Gastrocnemius medialis (tissue), 4 donors: ENCODE data around the gene BORCS6. TPM values are rescaled to one million over a fixed set of nuclear protein-coding genes. Genes with fewer than 3 reads are reported as not detected.

Experiments
- ATAC-seq, 2 donors: fragments of 150-250 bp; one replicate each; pipeline ENCODE4 v1.9.1; 2016
- DNase-seq, 2 donors: peaks; one replicate each; pipeline ENCODE4 v3.0.0-alpha.2; 2019
- H3K27ac ChIP-seq, 4 donors: fragments of 200-600 bp; sonication (generic); 1 replicate in 1 of 4; 2 replicates in 3 of 4; pipeline ENCODE4 v1.5.1; 2016 to 2018; ENCODE audit warnings: mild to moderate bottlenecking in 2 of 4, moderate library complexity in 1 of 4
- H3K27me3 ChIP-seq, 3 donors: fragments of 200-600 bp; sonication (generic) in 2 of 3; 1 replicate in 1 of 3; 2 replicates in 2 of 3; pipeline versions ENCODE4 v1.5.1 to v1.6.0; 2016 to 2019; ENCODE audit warnings: mild to moderate bottlenecking in 1 of 3, moderate library complexity in 1 of 3
- H3K36me3 ChIP-seq, 2 donors: fragments of 200-600 bp; sonication (generic) in 1 of 2; one replicate each; pipeline ENCODE4 v1.5.1; 2017 to 2018
- H3K4me1 ChIP-seq, 2 donors: fragments of 200-600 bp; sonication (generic) in 1 of 2; one replicate each; pipeline ENCODE4 v1.5.1; 2016 to 2017; ENCODE audit warnings: mild to moderate bottlenecking in 2 of 2
- H3K4me3 ChIP-seq, 4 donors: fragments of 200-600 bp; sonication (generic) in 3 of 4; 1 replicate in 1 of 4; 2 replicates in 3 of 4; pipeline ENCODE4 v1.5.1; 2016 to 2019; ENCODE audit warnings: mild to moderate bottlenecking in 2 of 4
- H3K9me3 ChIP-seq, 3 donors: fragments of 200-600 bp; sonication (generic) in 2 of 3; 1 replicate in 1 of 3; 2 replicates in 2 of 3; pipeline ENCODE4 v1.5.1; 2016 to 2019
- CTCF ChIP-seq, 5 experiments: fragments of 450-650 bp in 3 of 5; fragments of 200-600 bp in 2 of 5; sonication (generic) in 2 of 5; IDR thresholded peaks in 4 of 5; conservative IDR thresholded peaks in 1 of 5; 1 replicate in 4 of 5; 2 replicates in 1 of 5; pipeline ENCODE4 v1.5.1; 2016 to 2019; ENCODE audit warnings: antibody characterized with exemption in 5 of 5, mild to moderate bottlenecking in 3 of 5, moderate library complexity in 3 of 5
- POLR2A ChIP-seq, 2 donors: fragments of 450-650 bp; IDR thresholded peaks; one replicate each; pipeline ENCODE4 v1.6.1; 2017; ENCODE audit warnings: antibody characterized with exemption in 2 of 2, mild to moderate bottlenecking in 2 of 2, moderate library complexity in 2 of 2
- in situ Hi-C, 4 donors: fragments of 200-750 bp; cut with MboI; loops; one replicate each; pipeline versions ENCODE4 v1.15.0 to v1.8.0; 2017; ENCODE audit warnings: low sequenced_read_pairs in 4 of 4
- intact Hi-C: fragments of 100-400 bp; cut with DNase I; formaldehyde crosslinking; loops from one replicate; pipeline ENCODE4 v1.15.1; 2023; ENCODE audit warnings: low total_unique reads
- total RNA-seq, 4 donors: library from RNA; depleted of rRNA; stranded (reverse); fragments of >200 nt; gene quantifications; one replicate each; pipeline versions ENCODE4 v1.1.0 to v1.2.3, GENCODE V29; 2016

Gene BORCS6
- total RNA-seq, 4 donors from 2014 or later, result 16.2 to 34.5 (median 26.2) TPM

GRCh38 chr17:8188263-8188839 is 1.6 kb downstream of the BORCS6 start:
- in situ Hi-C loops, result loop anchor here in 1 of 4 donors (5.0 to 10.0 kb wide), 2 partner anchors 34 to 64 kb away; partner anchors contain the start of gene HES7
- Histone ChIP-seq H3K36me3 (no peaks in the 10 kb centered on the region), H3K4me1 (peaks cover 37 to 42% of the 10 kb centered on the region in 2 donors), H3K27me3 (no peaks in the 10 kb centered on the region), H3K4me3 (peak overlapping the region; percentile 59 to 98 (median 84)), H3K9me3 (no peaks in the 10 kb centered on the region), H3K27ac (peak overlapping the region; percentile 86 to 99 (median 97))
- intact Hi-C loops, result no loop called here
- no peak for ATAC-seq
- TF ChIP-seq CTCF (IDR thresholded peaks at IDR 0.05 in 4 of 5, conservative IDR thresholded peaks at IDR 0.05 in 1 of 5) (no peak), POLR2A (IDR thresholded peaks at IDR 0.05) (no peak)
- no peak for DNase-seq

- TF ChIP-seq CTCF (IDR thresholded peaks at IDR 0.05 in 4 of 5, conservative IDR thresholded peaks at IDR 0.05 in 1 of 5) (no peak), POLR2A (IDR thresholded peaks at IDR 0.05) (peak in 1 of 2 donors; percentile 12)
- peaks cover 35 to 39% of the 10 kb centered on the region in 2 donors for H3K4me1 ChIP-seq
- peak overlapping the region; percentile 59 to 98 (median 84) for H3K4me3 ChIP-seq
- ATAC-seq (peak; percentile 42 to 48), DNase-seq (peak; percentile 83 to 89)
- H3K9me3 ChIP-seq, result no peaks in the 10 kb centered on the region
- no peaks in the 10 kb centered on the region for H3K27me3 ChIP-seq
- no peaks in the 10 kb centered on the region for H3K36me3 ChIP-seq
- peak overlapping the region; percentile 86 to 99 (median 97) for H3K27ac ChIP-seq
- intact Hi-C loops, result loop anchor here (1.0 to 2.0 kb wide), 4 partner anchors 29 to 68 kb away; partner anchors contain the start of gene CTC1
- in situ Hi-C loops, result loop anchor here in 1 of 4 donors (5.0 to 10.0 kb wide), 2 partner anchors 35 to 63 kb away; partner anchors contain the start of gene HES7
These were observed 2.3 kb downstream of the BORCS6 start for GRCh38 chr17:8187517-8188262.

- Histone ChIP-seq H3K4me1 (peaks cover 30 to 35% of the 10 kb centered on the region in 2 donors), H3K36me3 (no peaks in the 10 kb centered on the region), H3K4me3 (peak overlapping the region; percentile 59 to 98 (median 80)), H3K27me3 (no peaks in the 10 kb centered on the region), H3K27ac (peak overlapping the region; percentile 86 to 99 (median 97)), H3K9me3 (no peaks in the 10 kb centered on the region)
- intact Hi-C loops, result loop anchor here (1.0 to 2.0 kb wide), 5 partner anchors 14 to 68 kb away; partner anchors contain the start of gene CTC1
- in situ Hi-C loops, result loop anchor here in 1 of 4 donors (5.0 to 10.0 kb wide), 2 partner anchors 35 to 62 kb away; partner anchors contain the start of gene HES7
- ATAC-seq, result peak; percentile 68 to 71
- TF ChIP-seq CTCF (IDR thresholded peaks at IDR 0.05 in 4 of 5, conservative IDR thresholded peaks at IDR 0.05 in 1 of 5) (peak in 2 of 5 experiments; percentile 34 to 57), POLR2A (IDR thresholded peaks at IDR 0.05) (no peak)
- DNase-seq, result peak; percentile 88 to 95
These were observed 3.0 kb downstream of the BORCS6 start for GRCh38 chr17:8186787-8187516.

- H3K9me3 ChIP-seq, result no peaks in the 10 kb centered on the region
- peaks cover 25 to 30% of the 10 kb centered on the region in 2 donors for H3K4me1 ChIP-seq
- H3K27ac ChIP-seq, result peak overlapping the region; percentile 86 to 99 (median 97)
- peak overlapping the region; percentile 59 to 98 (median 80) for H3K4me3 ChIP-seq
- no peak for ATAC-seq
- TF ChIP-seq CTCF (IDR thresholded peaks at IDR 0.05 in 4 of 5, conservative IDR thresholded peaks at IDR 0.05 in 1 of 5) (peak in 1 of 5 experiments; percentile 46), POLR2A (IDR thresholded peaks at IDR 0.05) (no peak)
- no peak for DNase-seq
- intact Hi-C loops, result loop anchor here (1.0 to 2.0 kb wide), 2 partner anchors 13 to 28 kb away; no protein-coding TSS in a partner anchor
- in situ Hi-C loops, result loop anchor here in 1 of 4 donors (5.0 to 10.0 kb wide), 2 partner anchors 36 to 62 kb away; partner anchors contain the start of gene HES7
- H3K27me3 ChIP-seq, result no peaks in the 10 kb centered on the region
- no peaks in the 10 kb centered on the region for H3K36me3 ChIP-seq
These were observed 3.6 kb downstream of the BORCS6 start for GRCh38 chr17:8186446-8186786.
